ENCODE measurements around the gene UNC45A.
"Not testable (repeated sequence)": the region's sequence is repeated elsewhere in the genome, so short reads cannot be mapped to it uniquely, and the experiment has no call there.

Gene UNC45A

GRCh38 chr15:90902840-90903732 lies 32.0 kb upstream of the UNC45A start, which contains the start of gene MAN2A2:
TSS of gene MAN2A2 (plus strand) at chr15:90903302. CDS start at chr15:90904208, 906 bp downstream.
- peak; percentile 83 for DNase-seq

GRCh38 chr15:90903733-90904536 lies 31.1 kb upstream of the UNC45A start:
- DNase-seq, result no peak

GRCh38 chr15:90904746-90905145 lies 30.3 kb upstream of the UNC45A start:
- no peak for DNase-seq

GRCh38 chr15:90905306-90906180 lies 29.5 kb upstream of the UNC45A start:
- no peak for DNase-seq

GRCh38 chr15:90906181-90906849 lies 28.8 kb upstream of the UNC45A start:
- no peak for DNase-seq

- no peak for DNase-seq
Measured at GRCh38 chr15:90907051-90907660, 27.9 kb upstream of the UNC45A start.

- no peak for DNase-seq
Measured at GRCh38 chr15:90907838-90908507, 27.1 kb upstream of the UNC45A start.

- not testable (repeated sequence) for DNase-seq
Measured at GRCh38 chr15:90909449-90909848, 25.6 kb upstream of the UNC45A start.

GRCh38 chr15:90909976-90910375 lies 25.1 kb upstream of the UNC45A start:
- no peak for DNase-seq

GRCh38 chr15:90910441-90911301 lies 24.4 kb upstream of the UNC45A start:
- no peak for DNase-seq

- DNase-seq, result no peak
Measured at GRCh38 chr15:90911302-90911623, 23.8 kb upstream of the UNC45A start.

GRCh38 chr15:90911906-90912769 lies 22.9 kb upstream of the UNC45A start:
- no peak for DNase-seq

GRCh38 chr15:90912770-90913075 lies 22.4 kb upstream of the UNC45A start:
- no peak for DNase-seq

GRCh38 chr15:90913398-90913944 lies 21.6 kb upstream of the UNC45A start:
- no peak for DNase-seq

- DNase-seq, result no peak
Measured at GRCh38 chr15:90914305-90915080, 20.6 kb upstream of the UNC45A start.

- no peak for DNase-seq
Measured at GRCh38 chr15:90915216-90915807, 19.8 kb upstream of the UNC45A start.

GRCh38 chr15:90915808-90916440 lies 19.2 kb upstream of the UNC45A start:
- no peak for DNase-seq
